HepG2 (cell line): ENCODE measurements around the gene DLG2.

Experiments used
- CENPX ChIP-seq: sonication (generic); formaldehyde crosslinking; IDR thresholded peaks from 2 replicates; pipeline ENCODE4 v1.9.0; 2021; ENCODE audit warnings: mild to moderate bottlenecking, missing genetic modification reagents, moderate library complexity
- CHD2 ChIP-seq: IDR thresholded peaks from 2 replicates; pipeline ENCODE4 v1.6.1; 2011; ENCODE audit warnings: low read depth, low read length, improper control_type of control experiment
- POLR2A ChIP-seq, 2 experiments: IDR thresholded peaks; 2 replicates each; pipeline ENCODE4 v1.6.1; 2011; ENCODE audit warnings: low read depth in 2 of 2, low read length in 2 of 2, mild to moderate bottlenecking in 1 of 2, moderate library complexity in 1 of 2; ENCODE audit not compliant: insufficient read depth in 1 of 2
- TF ChIP-seq, protein P1 (sequence below): sonication (generic); formaldehyde crosslinking; IDR thresholded peaks from 2 replicates; pipeline ENCODE4 v1.5.0; 2020; ENCODE audit warnings: mild to moderate bottlenecking, missing genetic modification reagents, moderate library complexity

DNA sequence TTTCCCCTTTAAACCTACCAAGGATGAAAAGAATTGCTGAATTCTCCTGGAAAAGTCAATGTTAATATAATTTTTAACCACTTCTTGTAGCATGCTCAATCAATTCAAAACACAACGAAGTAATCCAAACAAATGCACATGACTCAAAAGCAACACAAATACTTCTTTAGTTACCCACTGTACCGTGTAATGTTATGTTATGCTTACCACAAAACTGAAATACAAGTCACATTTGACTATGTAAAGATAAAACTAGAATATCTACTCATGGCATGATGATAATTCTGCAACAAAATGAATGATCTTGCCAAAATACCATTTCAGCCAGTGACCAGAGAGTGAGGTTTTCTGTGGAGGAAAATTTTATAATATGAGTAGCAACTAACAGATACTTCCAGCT is 587.0 kb downstream of the DLG2 start:
- TF ChIP-seq, protein P1, sequence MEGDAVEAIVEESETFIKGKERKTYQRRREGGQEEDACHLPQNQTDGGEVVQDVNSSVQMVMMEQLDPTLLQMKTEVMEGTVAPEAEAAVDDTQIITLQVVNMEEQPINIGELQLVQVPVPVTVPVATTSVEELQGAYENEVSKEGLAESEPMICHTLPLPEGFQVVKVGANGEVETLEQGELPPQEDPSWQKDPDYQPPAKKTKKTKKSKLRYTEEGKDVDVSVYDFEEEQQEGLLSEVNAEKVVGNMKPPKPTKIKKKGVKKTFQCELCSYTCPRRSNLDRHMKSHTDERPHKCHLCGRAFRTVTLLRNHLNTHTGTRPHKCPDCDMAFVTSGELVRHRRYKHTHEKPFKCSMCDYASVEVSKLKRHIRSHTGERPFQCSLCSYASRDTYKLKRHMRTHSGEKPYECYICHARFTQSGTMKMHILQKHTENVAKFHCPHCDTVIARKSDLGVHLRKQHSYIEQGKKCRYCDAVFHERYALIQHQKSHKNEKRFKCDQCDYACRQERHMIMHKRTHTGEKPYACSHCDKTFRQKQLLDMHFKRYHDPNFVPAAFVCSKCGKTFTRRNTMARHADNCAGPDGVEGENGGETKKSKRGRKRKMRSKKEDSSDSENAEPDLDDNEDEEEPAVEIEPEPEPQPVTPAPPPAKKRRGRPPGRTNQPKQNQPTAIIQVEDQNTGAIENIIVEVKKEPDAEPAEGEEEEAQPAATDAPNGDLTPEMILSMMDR (CRISPR knock-in tag), result no peak
- TF ChIP-seq CHD2 (no peak), POLR2A (IDR thresholded peaks at IDR 0.05; ENCODE audit: insufficient read depth in 1 of 2, low read depth in 2 of 2, low read length in 2 of 2) (no peak), CENPX (CRISPR knock-in tag) (no peak)
